OCI-LY3 (cell line): ENCODE measurements around the gene CCDC24.

Experiments
- H2AFZ ChIP-seq: fragments of 200-600, 300-600 bp; shearing (Covaris generic); 2 replicates; pipeline ENCODE4 v1.6.0; 2014; ENCODE audit warnings: antibody characterized with exemption, low read depth, low read length
- H3K27ac ChIP-seq: fragments of 200-600, 300-600 bp; sonication (generic); 2 replicates; pipeline ENCODE4 v1.5.1; 2014; ENCODE audit warnings: mild to moderate bottlenecking, low read length, moderate library complexity, mixed read lengths
- H3K27me3 ChIP-seq: fragments of 200-600, 300-600 bp; sonication (generic); 2 replicates; pipeline ENCODE4 v1.6.1; 2014; ENCODE audit warnings: low read depth, low read length, mixed read lengths
- H3K36me3 ChIP-seq: fragments of 200-600, 300-600 bp; sonication (generic); replicated peaks from 2 replicates; pipeline ENCODE3; 2014; ENCODE audit warnings: low read depth, low read length, mixed read lengths
- H3K4me1 ChIP-seq: fragments of 300-600, 200-600 bp; sonication (generic); 2 replicates; pipeline ENCODE4 v1.6.1; 2014; ENCODE audit warnings: low read length, mixed read lengths
- H3K4me2 ChIP-seq: fragments of 200-600, 300-600 bp; sonication (generic); 2 replicates; pipeline ENCODE4 v1.6.1; 2014; ENCODE audit warnings: low read length, mixed read lengths
- H3K4me3 ChIP-seq: fragments of 300-600, 200-600 bp; sonication (generic); 2 replicates; pipeline ENCODE4 v1.5.1; 2014; ENCODE audit warnings: antibody characterized with exemption, mild to moderate bottlenecking, low read length, moderate library complexity
- H3K79me2 ChIP-seq: fragments of 300-600, 200-600 bp; shearing (Covaris generic); 2 replicates; pipeline ENCODE4 v1.6.1; 2014; ENCODE audit warnings: mild to moderate bottlenecking, low read length, mixed read lengths
- H3K9ac ChIP-seq: fragments of 300-600, 200-600 bp; shearing (Covaris generic); 2 replicates; pipeline ENCODE4 v1.6.0; 2014; ENCODE audit warnings: mild to moderate bottlenecking, low read length, moderate library complexity
- H3K9me3 ChIP-seq: fragments of 200-600, 300-600 bp; shearing (Covaris generic); 2 replicates; pipeline ENCODE4 v1.6.1; 2014; ENCODE audit warnings: low read length, mixed read lengths; ENCODE audit not compliant: insufficient read depth
- H4K20me1 ChIP-seq: fragments of 200-600, 300-600 bp; sonication (generic); 2 replicates; pipeline ENCODE4 v1.6.1; 2016; ENCODE audit warnings: low read length, mixed read lengths; ENCODE audit not compliant: insufficient read depth
- EZH2phosphoT487 ChIP-seq: fragments of 200-600 bp; shearing (Covaris generic); IDR thresholded peaks from 2 replicates; pipeline ENCODE4 v1.6.1; 2018; ENCODE audit warnings: antibody characterized with exemption, mixed run types, low read depth
- TF ChIP-seq, protein P1 (sequence below): fragments of 200-600, 300-600 bp; sonication (generic); IDR thresholded peaks from 2 replicates; pipeline ENCODE4 v1.5.1; 2014; ENCODE audit warnings: antibody characterized with exemption, low read length, low read depth

CCDC24 gene

GRCh38 chr1:43970502-43970901 is 20.9 kb upstream of the CCDC24 start:
- Histone ChIP-seq H3K79me2 (peaks cover 25% of the 10 kb centered on the region), H3K4me1 (peaks cover 15% of the 10 kb centered on the region), H2AFZ (no peak overlapping the region), H4K20me1 (no peaks in the 10 kb centered on the region), H3K9me3 (no peaks in the 10 kb centered on the region), H3K27me3 (no peaks in the 10 kb centered on the region), H3K36me3 (no peaks in the 10 kb centered on the region), H3K9ac (peak overlapping the region; percentile 77), H3K27ac (no peak overlapping the region), H3K4me3 (peak overlapping the region; percentile 97), H3K4me2 (peak overlapping the region; percentile 93)
- TF ChIP-seq EZH2phosphoT487 = no peak
- TF ChIP-seq, protein P1, sequence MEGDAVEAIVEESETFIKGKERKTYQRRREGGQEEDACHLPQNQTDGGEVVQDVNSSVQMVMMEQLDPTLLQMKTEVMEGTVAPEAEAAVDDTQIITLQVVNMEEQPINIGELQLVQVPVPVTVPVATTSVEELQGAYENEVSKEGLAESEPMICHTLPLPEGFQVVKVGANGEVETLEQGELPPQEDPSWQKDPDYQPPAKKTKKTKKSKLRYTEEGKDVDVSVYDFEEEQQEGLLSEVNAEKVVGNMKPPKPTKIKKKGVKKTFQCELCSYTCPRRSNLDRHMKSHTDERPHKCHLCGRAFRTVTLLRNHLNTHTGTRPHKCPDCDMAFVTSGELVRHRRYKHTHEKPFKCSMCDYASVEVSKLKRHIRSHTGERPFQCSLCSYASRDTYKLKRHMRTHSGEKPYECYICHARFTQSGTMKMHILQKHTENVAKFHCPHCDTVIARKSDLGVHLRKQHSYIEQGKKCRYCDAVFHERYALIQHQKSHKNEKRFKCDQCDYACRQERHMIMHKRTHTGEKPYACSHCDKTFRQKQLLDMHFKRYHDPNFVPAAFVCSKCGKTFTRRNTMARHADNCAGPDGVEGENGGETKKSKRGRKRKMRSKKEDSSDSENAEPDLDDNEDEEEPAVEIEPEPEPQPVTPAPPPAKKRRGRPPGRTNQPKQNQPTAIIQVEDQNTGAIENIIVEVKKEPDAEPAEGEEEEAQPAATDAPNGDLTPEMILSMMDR = no peak

GRCh38 chr1:43970911-43971310 is 20.5 kb upstream of the CCDC24 start:
- TF ChIP-seq, protein P1 = no peak
- no peak for TF ChIP-seq EZH2phosphoT487
- no peak overlapping the region for H2AFZ ChIP-seq
- H3K9me3 ChIP-seq = no peaks in the 10 kb centered on the region
- H3K4me3 ChIP-seq = peak overlapping the region; percentile 97
- H3K79me2 ChIP-seq = peaks cover 29% of the 10 kb centered on the region
- peaks cover 18% of the 10 kb centered on the region for H3K4me1 ChIP-seq
- H3K27ac ChIP-seq = no peak overlapping the region
- H4K20me1 ChIP-seq = peaks cover 1% of the 10 kb centered on the region; the same call in 1 of the 2 replicates
- peaks cover 2% of the 10 kb centered on the region for H3K36me3 ChIP-seq
- peak overlapping the region; percentile 93 for H3K4me2 ChIP-seq
- H3K9ac ChIP-seq = no peak overlapping the region
- no peaks in the 10 kb centered on the region for H3K27me3 ChIP-seq

DNA sequence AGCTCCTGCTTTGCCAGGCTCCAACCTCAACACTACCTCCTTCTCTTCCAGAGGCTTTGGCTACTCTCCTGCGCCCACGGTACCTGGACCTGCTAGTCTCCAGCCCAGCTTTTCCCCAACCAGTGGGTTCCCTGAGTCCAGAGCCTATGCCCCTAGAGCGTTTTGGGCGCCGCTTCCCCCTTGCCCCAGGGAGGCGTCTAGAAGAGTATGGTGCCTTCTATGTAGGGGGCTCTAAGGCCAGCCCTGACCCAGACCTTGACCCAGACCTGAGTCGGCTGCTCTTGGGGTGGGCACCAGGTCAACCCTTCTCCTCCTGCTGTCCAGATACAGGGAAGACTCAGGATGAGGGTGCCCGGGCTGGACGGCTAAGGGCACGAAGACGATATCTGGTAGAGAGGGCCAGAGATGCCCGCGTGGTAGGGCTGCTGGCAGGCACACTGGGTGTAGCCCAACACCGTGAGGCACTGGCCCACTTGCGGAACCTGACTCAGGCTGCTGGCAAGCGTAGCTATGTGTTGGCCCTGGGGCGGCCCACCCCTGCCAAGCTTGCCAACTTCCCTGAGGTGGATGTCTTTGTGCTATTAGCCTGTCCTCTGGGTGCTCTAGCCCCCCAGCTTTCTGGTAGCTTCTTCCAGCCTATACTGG is 19.9 kb upstream of the CCDC24 start:
- H3K79me2 ChIP-seq = peaks cover 34% of the 10 kb centered on the region
- H2AFZ ChIP-seq = no peak overlapping the region
- no peaks in the 10 kb centered on the region for H3K27me3 ChIP-seq
- H3K4me3 ChIP-seq = no peak overlapping the region
- TF ChIP-seq EZH2phosphoT487 = no peak
- TF ChIP-seq, protein P1 = no peak
- peaks cover 23% of the 10 kb centered on the region for H3K4me1 ChIP-seq
- no peak overlapping the region for H3K27ac ChIP-seq
- peaks cover 4% of the 10 kb centered on the region; the same call in 1 of the 2 replicates for H4K20me1 ChIP-seq
- no peak overlapping the region; the same call in 1 of the 2 replicates for H3K4me2 ChIP-seq
- H3K9me3 ChIP-seq = no peaks in the 10 kb centered on the region
- peaks cover 7% of the 10 kb centered on the region for H3K36me3 ChIP-seq
- no peak overlapping the region for H3K9ac ChIP-seq

DNA sequence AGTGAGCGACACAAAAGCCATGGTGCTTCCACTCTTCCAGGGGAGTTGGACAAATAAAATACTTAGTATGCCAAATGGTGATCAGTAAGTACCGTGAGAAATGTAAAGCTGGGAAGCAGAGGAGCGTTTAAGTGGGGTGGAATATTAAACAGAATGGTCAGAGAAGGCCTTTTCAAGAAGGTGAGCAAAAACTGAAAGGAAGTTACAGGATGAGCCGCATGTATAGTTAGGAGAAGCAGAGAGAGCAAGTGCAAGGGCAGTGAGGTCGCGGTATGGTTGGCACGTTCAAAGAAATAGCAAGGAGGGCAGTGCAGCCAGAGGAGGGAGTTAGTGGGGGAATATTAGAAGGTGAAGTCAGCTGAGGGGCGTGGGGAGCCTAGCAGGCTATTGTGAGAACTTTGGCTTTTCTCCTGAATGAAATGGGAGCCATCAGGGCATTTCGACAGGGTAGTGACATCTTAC is 17.4 kb upstream of the CCDC24 start:
- Histone ChIP-seq H4K20me1 (peaks cover 4% of the 10 kb centered on the region; the same call in 1 of the 2 replicates), H3K4me2 (peak overlapping the region; percentile 93), H3K4me1 (peaks cover 31% of the 10 kb centered on the region), H3K4me3 (peak overlapping the region; percentile 87), H3K36me3 (peaks cover 20% of the 10 kb centered on the region), H2AFZ (peak overlapping the region; percentile 82), H3K9me3 (no peaks in the 10 kb centered on the region), H3K27me3 (no peaks in the 10 kb centered on the region), H3K9ac (peak overlapping the region; percentile 70), H3K79me2 (peaks cover 59% of the 10 kb centered on the region), H3K27ac (peak overlapping the region; percentile 51)
- TF ChIP-seq, protein P1 = no peak
- TF ChIP-seq EZH2phosphoT487 = no peak
